ENCODE data around the gene RAB3GAP1. TPM values are rescaled to one million over a fixed set of nuclear protein-coding genes. Genes with fewer than 3 reads are reported as not detected.

Gene RAB3GAP1
- total and polyA plus RNA-seq, 2 donors (not counting 1 experiment from before 2014, with no cell fraction given), result 15.6 to 62.2 TPM

GRCh38 chr2:135063210-135063609, 11.1 kb downstream of the RAB3GAP1 start:
- Mint-ChIP-seq H3K4me1 (peaks cover 20% of the 10 kb centered on the region), H3K9me3 (ENCODE audit: insufficient read depth) (no peaks in the 10 kb centered on the region), H3K27me3 (no peaks in the 10 kb centered on the region), H3K4me3 (no peak overlapping the region), H3K27ac (no peak overlapping the region)
- Histone ChIP-seq H3K36me3 (replicated peaks in 1 of 2; ENCODE audit: control extremely low read depth in 1 of 2, control insufficient read depth in 1 of 2, extremely low read depth in 1 of 2, insufficient read depth in 2 of 2, low read length in 1 of 2) (peaks cover 10 to 24% of the 10 kb centered on the region in 2 experiments), H3K9ac (ENCODE audit: low read length) (no peak overlapping the region), H3K4me1 (ENCODE audit: control insufficient read depth in 2 of 2, insufficient read depth in 2 of 2, low read length in 2 of 2) (no peaks in the 10 kb centered on the region), H3K79me2 (ENCODE audit: control insufficient read depth, insufficient read depth, low read length) (peaks cover 88% of the 10 kb centered on the region), H3K4me2 (replicated peaks; ENCODE audit: low read depth, low read length, poor library complexity, severe bottlenecking) (no peak overlapping the region), H3K9me3 (ENCODE audit: control extremely low read depth in 1 of 3, control insufficient read depth in 2 of 3, insufficient read depth in 1 of 3, low read length in 2 of 3) (peaks cover 0 to 1% (median 0%) of the 10 kb centered on the region in 3 donors), H2AFZ (ENCODE audit: insufficient read depth, low read depth, low read length, poor library complexity, severe bottlenecking) (no peak overlapping the region), H3K27me3 (replicated peaks in 1 of 4; ENCODE audit: control extremely low read depth in 1 of 4, control insufficient read depth in 3 of 4, insufficient read depth in 4 of 4, low read length in 3 of 4) (no peaks in the 10 kb centered on the region), H3K4me3 (ENCODE audit: control extremely low read depth in 1 of 5, extremely low read depth in 1 of 5, insufficient read depth in 1 of 5, low read depth in 2 of 5, low read length in 4 of 5) (no peak overlapping the region), H3K27ac (ENCODE audit: low read length in 2 of 2) (no peak overlapping the region), H4K20me1 (ENCODE audit: control insufficient read depth, insufficient read depth, low read length, poor library complexity, severe bottlenecking) (peaks cover 49% of the 10 kb centered on the region)
- ChIA-PET POLR2A (no interaction called here), CTCF (no interaction called here)
- intact Hi-C loops (cut with micrococcal nuclease), result no loop called here
- DNase-seq (no peak), ATAC-seq (ENCODE audit: low read depth) (no peak)
- no CpG with 5 or more reads among the region's 1 CpG for WGBS (ENCODE audit: insufficient coverage)
- TF ChIP-seq EZH2 (IDR thresholded peaks at IDR 0.05; ENCODE audit: borderline replicate concordance, insufficient read depth, low read depth, low read length, poor library complexity, severe bottlenecking) (no peak), CTCF (IDR thresholded peaks at IDR 0.05) (no peak)

- H4K20me1 ChIP-seq (ENCODE audit: control insufficient read depth, insufficient read depth, low read length, poor library complexity, severe bottlenecking), result peaks cover 49% of the 10 kb centered on the region
- H3K79me2 ChIP-seq (ENCODE audit: control insufficient read depth, insufficient read depth, low read length), result peaks cover 93% of the 10 kb centered on the region
- H2AFZ ChIP-seq (ENCODE audit: insufficient read depth, low read depth, low read length, poor library complexity, severe bottlenecking), result no peak overlapping the region
- H3K9ac ChIP-seq (ENCODE audit: low read length), result no peak overlapping the region
- peaks cover 0 to 1% (median 0%) of the 10 kb centered on the region in 3 donors for H3K9me3 ChIP-seq (ENCODE audit: control extremely low read depth in 1 of 3, control insufficient read depth in 2 of 3, insufficient read depth in 1 of 3, low read length in 2 of 3)
- TF ChIP-seq EZH2 (IDR thresholded peaks at IDR 0.05; ENCODE audit: borderline replicate concordance, insufficient read depth, low read depth, low read length, poor library complexity, severe bottlenecking) (no peak), CTCF (IDR thresholded peaks at IDR 0.05) (no peak)
- intact Hi-C loops (cut with micrococcal nuclease), result no loop called here
- H3K36me3 ChIP-seq (replicated peaks in 1 of 2; ENCODE audit: control extremely low read depth in 1 of 2, control insufficient read depth in 1 of 2, extremely low read depth in 1 of 2, insufficient read depth in 2 of 2, low read length in 1 of 2), result peaks cover 10 to 28% of the 10 kb centered on the region in 2 experiments
- ATAC-seq (ENCODE audit: low read depth), result no peak
- H3K27me3 ChIP-seq (replicated peaks in 1 of 4; ENCODE audit: control extremely low read depth in 1 of 4, control insufficient read depth in 3 of 4, insufficient read depth in 4 of 4, low read length in 3 of 4), result no peaks in the 10 kb centered on the region
- DNase-seq, result no peak
- ChIA-PET CTCF (no interaction called here), POLR2A (interaction anchor here (0.7 kb wide), 1 partner anchor 26 kb away, joined by 6 read pairs; no protein-coding TSS in a partner anchor)
- Mint-ChIP-seq H3K4me1 (peaks cover 18% of the 10 kb centered on the region), H3K27ac (no peak overlapping the region), H3K9me3 (ENCODE audit: insufficient read depth) (no peaks in the 10 kb centered on the region), H3K27me3 (no peaks in the 10 kb centered on the region), H3K4me3 (no peak overlapping the region)
- no peak overlapping the region for H3K4me2 ChIP-seq (replicated peaks; ENCODE audit: low read depth, low read length, poor library complexity, severe bottlenecking)
- no CpG with 5 or more reads among the region's 2 CpGs for WGBS (ENCODE audit: insufficient coverage)
- no peak overlapping the region for H3K4me3 ChIP-seq (ENCODE audit: control extremely low read depth in 1 of 5, extremely low read depth in 1 of 5, insufficient read depth in 1 of 5, low read depth in 2 of 5, low read length in 4 of 5)
- no peak overlapping the region for H3K27ac ChIP-seq (ENCODE audit: low read length in 2 of 2)
- H3K4me1 ChIP-seq (ENCODE audit: control insufficient read depth in 2 of 2, insufficient read depth in 2 of 2, low read length in 2 of 2), result no peaks in the 10 kb centered on the region
These were observed 12.1 kb downstream of the RAB3GAP1 start for GRCh38 chr2:135064149-135064548.
